Upper lobe of left lung (tissue), 4 donors: Measurements from ENCODE around the gene PRM1.
"Not testable (repeated sequence)": the region's sequence is repeated elsewhere in the genome, so short reads cannot be mapped to it uniquely, and the experiment has no call there.

Source experiments
- CTCF ChIP-seq, 6 experiments: fragments of 450-650 bp in 4 of 6; fragments of 200-600 bp in 2 of 6; sonication (generic) in 2 of 6; IDR thresholded peaks; one replicate each; pipeline ENCODE4 v1.5.1; 2016 to 2019; ENCODE audit warnings: antibody characterized with exemption in 6 of 6
- POLR2A ChIP-seq, 4 donors: fragments of 450-650 bp; IDR thresholded peaks; one replicate each; pipeline ENCODE4 v1.5.1; 2016 to 2017; ENCODE audit warnings: antibody characterized with exemption in 4 of 4, mild to moderate bottlenecking in 2 of 4
- POLR2AphosphoS5 ChIP-seq, 2 donors: sonication (generic); formaldehyde crosslinking; IDR thresholded peaks; one replicate each; pipeline ENCODE4 v1.5.1; 2017; ENCODE audit warnings: antibody characterized with exemption in 2 of 2

DNA sequence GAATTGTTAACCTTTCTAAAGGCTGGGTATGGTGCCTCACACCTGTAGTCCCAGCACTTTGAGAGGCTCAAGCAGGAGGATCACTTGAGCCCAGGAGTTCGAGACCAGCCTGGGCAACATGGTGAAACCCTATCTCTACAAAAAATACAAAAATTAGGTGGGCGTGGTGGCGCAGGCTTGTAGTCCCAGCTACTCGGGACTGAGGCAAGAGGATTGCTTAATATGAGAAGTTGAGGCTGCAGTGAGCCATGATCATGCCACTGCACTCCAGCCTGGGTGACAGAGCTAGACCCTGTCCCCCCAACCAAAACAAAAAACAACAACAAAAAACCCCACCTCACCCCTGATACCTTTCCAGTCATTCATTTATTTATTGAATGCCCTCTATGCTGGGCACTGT lies 8.6 kb upstream of the PRM1 start:
- not testable (repeated sequence) for TF ChIP-seq POLR2A, CTCF, POLR2AphosphoS5 (IDR thresholded peaks at IDR 0.05)
